Measurements from ENCODE around the gene CCDC91.

Gene CCDC91

GRCh38 chr12:28536088-28536487 is 345.8 kb downstream of the CCDC91 start:
- DNase-seq (ENCODE audit: low read depth in 2 of 2), result peak; percentile 37 to 38

DNA sequence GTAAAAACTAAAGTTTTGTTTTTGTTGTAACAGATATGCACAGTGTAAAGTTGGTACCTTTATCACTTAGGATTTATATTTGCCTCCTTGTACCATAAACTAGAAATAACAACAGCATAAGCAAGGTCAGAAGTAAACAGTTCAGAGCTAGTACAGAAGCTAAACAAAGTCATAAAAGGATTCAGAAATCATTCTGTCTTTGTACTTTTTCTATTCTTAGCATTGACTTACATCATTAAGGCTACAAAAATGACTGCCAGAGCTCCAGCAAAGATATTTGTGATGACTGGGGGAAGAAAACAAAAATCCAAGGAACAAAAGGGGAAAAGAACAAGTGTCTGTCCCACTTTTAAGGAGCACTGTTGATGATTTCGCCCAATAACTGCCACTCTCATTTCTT is 347.2 kb downstream of the CCDC91 start:
- no peak for DNase-seq (ENCODE audit: low read depth in 2 of 2)

- no peak for DNase-seq (ENCODE audit: low read depth in 2 of 2)
These were observed 349.6 kb downstream of the CCDC91 start for GRCh38 chr12:28539691-28540323.

- DNase-seq (ENCODE audit: low read depth in 2 of 2), result no peak
These were observed 350.1 kb downstream of the CCDC91 start for GRCh38 chr12:28540324-28540714.

- DNase-seq (ENCODE audit: low read depth in 2 of 2), result no peak
These were observed 353.0 kb downstream of the CCDC91 start for GRCh38 chr12:28543021-28543890.

DNA sequence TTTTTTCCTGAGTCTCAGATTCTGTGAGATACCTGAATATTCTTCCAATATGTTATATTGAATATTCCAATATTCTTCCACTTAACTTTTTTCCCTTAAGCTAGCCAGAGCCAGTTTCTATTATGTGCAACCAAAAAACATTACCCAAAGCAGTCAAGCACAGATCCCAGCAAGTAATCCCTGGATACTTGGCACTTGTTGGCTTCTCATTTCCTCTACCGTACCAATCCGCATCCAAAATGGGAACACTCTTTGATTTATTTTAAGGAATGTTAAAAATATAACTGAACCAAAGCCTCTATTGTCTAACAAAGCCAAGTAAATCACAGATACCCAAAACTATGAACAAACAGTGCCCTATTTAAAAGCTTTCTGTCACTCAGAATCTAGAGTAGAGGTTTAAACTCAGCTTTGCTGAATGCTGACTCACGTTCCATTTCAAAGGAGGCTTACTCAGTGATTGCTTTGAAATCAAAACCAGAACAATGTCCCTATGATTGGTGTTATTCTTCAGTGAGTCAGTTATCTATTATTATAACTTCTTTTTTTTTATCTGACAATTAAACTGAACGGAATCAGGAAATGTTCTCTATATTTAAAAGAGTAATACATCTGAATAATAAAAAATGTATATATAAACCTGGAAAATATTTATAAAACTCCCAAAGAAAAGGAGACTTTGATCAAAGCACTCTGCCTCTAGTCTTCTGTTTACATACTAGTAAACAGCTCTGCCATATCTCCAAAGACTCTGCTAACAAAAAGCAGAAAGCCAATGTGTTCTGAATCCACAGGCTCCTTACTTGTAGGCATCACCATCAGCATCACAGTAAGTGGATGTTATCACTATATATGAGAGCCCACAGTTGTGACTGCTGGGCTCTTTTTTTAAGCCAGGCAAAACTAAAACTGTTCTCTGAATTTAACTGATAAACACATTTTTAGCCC is 360.8 kb downstream of the CCDC91 start:
- DNase-seq (ENCODE audit: low read depth in 2 of 2), result no peak

DNA sequence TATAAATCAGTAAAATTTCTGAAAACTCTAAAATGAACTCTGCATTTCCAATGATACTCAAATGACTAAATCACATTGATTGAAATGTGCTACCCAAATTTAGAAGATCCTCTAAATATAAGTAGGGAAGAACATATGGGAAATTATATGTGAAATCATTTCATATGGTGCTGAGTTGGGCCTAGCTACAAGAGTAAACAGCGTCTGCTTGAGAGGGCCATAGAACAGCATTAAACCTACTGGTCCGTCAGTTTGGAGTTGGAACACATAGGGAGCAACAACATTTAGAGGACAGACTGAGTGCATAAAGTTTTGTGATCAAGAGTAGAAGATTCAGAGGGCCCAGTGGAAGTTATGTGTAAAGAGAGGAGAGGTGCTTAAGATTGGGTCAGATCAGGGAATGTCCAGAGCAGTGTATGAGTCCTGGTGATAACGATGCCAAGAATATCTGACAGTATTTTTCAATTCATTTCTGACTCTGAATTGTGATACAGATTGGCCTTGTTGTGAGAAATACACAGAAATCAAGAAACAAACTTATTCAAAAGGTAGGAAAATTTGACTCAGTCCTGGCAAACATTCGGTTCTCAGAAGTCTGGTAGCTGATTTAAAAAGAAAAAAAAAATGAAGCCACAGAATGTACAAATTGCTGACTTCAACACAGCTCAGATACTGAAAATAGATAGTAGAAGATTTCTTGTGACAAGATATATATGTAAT is 362.2 kb downstream of the CCDC91 start:
- no peak for DNase-seq (ENCODE audit: low read depth in 2 of 2)

DNA sequence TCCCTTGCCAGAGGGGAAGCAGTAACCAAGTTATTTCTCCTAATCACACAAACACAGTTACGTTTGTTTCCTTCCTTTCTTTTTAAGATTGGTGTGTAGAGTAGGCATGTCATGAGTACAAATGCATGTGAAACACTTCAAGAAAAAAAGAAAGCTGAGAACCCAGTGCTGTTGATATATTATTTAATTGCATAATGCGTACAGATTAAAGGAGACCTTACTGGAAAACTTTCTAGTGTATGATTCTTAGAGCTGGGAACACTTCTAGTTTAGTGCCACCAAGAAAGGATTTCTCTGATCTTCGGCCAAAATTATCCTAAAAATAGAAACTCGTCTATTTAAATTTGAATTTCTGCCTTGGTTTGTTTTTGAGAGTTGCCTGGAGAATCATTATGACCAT is 365.5 kb downstream of the CCDC91 start:
- no peak for DNase-seq (ENCODE audit: low read depth in 2 of 2)

DNA sequence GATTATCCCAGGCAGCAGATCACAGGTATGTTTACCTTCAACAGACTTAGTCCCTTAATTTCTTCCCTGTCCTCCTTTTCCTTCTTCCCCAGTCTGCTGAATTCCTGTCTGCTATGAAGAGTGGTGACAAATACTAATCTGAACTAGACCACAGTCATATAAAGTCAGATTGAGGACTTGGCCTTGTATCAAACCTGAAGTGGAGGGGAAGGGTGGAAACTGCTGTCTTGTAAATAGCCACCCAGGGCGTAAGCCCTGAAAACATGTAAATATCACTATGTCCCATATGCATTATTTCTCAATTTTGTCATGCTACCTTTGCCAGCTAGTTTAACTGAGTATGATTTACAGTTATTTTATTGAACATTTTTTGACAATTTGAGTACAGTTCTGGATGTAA is 368.0 kb downstream of the CCDC91 start:
- no peak for DNase-seq (ENCODE audit: low read depth in 2 of 2)

DNA sequence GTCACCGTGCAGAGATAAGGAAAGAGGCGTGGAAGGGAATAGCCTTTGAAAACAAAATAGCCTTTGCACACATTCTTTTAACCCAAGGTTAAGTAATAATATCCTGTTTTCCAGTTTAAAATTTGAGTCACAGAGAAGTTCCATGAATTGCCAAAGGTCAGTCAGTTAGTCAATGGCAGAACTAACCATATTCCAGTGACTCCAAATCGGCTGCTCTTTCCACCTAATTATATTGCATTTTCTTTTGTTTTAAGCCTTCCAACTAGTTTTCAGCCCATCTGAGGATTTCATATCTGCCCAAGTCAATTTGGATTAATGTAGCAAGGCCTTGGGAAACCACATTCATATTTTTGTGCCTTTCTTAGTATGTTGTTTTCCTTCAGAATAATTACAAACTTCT is 373.0 kb downstream of the CCDC91 start:
- no peak for DNase-seq (ENCODE audit: low read depth in 2 of 2)

DNA sequence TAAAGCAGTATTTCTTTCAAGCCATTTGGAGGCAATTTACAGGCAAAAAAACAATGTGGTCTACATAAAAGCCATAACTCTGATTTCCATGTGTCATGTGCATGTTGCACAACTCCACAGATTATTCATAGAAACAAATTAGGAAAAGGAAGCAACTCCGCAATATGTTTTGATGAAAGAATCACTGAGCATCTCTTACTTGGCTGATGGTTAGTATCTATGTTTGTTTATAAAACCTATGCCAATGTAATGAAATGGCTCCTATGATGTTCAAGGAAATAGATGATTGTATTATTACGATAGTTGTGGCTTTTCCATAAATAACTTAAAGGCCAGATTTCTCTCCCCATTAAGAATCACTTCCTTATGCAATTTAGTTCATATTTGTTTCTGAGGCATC is 373.7 kb downstream of the CCDC91 start:
- DNase-seq (ENCODE audit: low read depth in 2 of 2), result peak; percentile 75 to 79

- DNase-seq (ENCODE audit: low read depth in 2 of 2), result peak; percentile 50 to 66
These were observed 377.9 kb downstream of the CCDC91 start for GRCh38 chr12:28568118-28568517.

DNA sequence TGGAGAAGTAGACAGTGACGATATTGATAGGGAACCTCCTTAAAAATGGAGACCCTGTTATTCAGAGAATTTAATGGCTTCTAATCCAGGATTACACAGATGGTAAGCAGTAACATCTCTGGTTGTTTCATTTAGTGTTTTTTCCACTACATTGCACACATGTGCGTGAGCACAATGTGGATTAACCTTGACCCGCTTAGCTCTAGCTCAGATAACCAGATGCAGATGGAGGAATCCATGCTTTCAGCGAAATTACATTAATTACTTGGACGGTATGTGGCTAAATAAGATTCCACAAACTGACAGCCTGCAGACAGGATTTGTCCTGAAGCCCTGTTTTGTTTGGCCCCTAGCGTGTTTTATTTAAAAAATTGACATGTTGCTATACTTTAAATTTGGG is 378.4 kb downstream of the CCDC91 start:
- peak; percentile 78 to 79 for DNase-seq (ENCODE audit: low read depth in 2 of 2)

GRCh38 chr12:28569698-28570411 is 379.6 kb downstream of the CCDC91 start:
- DNase-seq (ENCODE audit: low read depth in 2 of 2), result peak; percentile 92 to 94

GRCh38 chr12:28570811-28571210 is 380.6 kb downstream of the CCDC91 start:
- no peak for DNase-seq (ENCODE audit: low read depth in 2 of 2)

DNA sequence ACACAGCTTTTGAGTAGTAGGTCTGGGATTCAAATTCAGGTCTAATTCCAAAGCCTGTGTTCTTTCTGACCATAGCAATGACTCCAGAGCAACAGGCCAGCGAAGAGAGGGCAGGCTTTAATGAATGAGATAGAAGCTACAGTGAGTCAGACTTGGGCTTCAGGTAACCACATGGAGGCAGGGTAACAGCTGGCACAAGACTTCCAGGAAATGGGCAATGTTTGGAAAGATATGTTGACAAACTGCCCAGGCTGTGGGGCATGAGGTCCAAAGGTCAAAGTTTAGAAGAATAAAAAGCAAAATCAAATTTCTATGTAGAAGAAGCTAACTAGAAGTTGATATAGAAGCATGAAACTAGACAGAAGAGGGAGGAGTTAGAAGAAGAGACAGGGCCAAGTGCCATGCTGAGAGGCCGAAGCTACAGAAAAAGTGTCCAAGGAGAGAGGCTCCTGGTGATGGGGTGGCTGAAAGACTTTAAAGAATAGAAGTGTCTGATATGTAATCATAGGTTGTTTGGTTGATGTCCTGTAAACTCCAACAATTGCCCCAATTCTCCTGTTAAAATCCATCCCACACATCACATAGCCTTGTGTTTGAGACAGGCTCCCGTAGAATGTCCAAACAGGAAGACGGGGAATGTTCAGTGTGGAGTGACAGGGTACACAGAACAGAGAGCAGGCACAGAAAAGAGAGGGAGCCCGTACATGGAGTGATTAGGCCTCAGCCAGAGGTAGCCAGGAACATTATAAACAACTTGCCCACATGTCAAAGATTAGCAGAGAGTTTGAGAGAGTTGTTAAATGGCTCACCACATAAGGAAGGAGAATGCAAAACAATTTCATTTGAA is 384.7 kb downstream of the CCDC91 start:
- DNase-seq (ENCODE audit: low read depth in 2 of 2), result no peak

- no peak for DNase-seq (ENCODE audit: low read depth in 2 of 2)
These were observed 385.4 kb downstream of the CCDC91 start for GRCh38 chr12:28575593-28576205.

- DNase-seq (ENCODE audit: low read depth in 2 of 2), result no peak
These were observed 388.1 kb downstream of the CCDC91 start for GRCh38 chr12:28578361-28578760.

- no peak for DNase-seq (ENCODE audit: low read depth in 2 of 2)
These were observed 388.6 kb downstream of the CCDC91 start for GRCh38 chr12:28578833-28579252.

Measured in fibroblast of skin of left biceps (primary cell).